Gastrocnemius medialis (tissue), 4 donors: ENCODE results near the gene DAAM1.

Source experiments
- POLR2A ChIP-seq, 2 donors: fragments of 450-650 bp; IDR thresholded peaks; one replicate each; pipeline ENCODE4 v1.6.1; 2017; ENCODE audit warnings: antibody characterized with exemption in 2 of 2, mild to moderate bottlenecking in 2 of 2, moderate library complexity in 2 of 2
- TF ChIP-seq, protein P1 (sequence below), 5 experiments: fragments of 450-650 bp in 3 of 5; fragments of 200-600 bp in 2 of 5; sonication (generic) in 2 of 5; IDR thresholded peaks in 4 of 5; conservative IDR thresholded peaks in 1 of 5; 1 replicate in 4 of 5; 2 replicates in 1 of 5; pipeline ENCODE4 v1.5.1; 2016 to 2019; ENCODE audit warnings: antibody characterized with exemption in 5 of 5, mild to moderate bottlenecking in 3 of 5, moderate library complexity in 3 of 5

- TF ChIP-seq, protein P1, sequence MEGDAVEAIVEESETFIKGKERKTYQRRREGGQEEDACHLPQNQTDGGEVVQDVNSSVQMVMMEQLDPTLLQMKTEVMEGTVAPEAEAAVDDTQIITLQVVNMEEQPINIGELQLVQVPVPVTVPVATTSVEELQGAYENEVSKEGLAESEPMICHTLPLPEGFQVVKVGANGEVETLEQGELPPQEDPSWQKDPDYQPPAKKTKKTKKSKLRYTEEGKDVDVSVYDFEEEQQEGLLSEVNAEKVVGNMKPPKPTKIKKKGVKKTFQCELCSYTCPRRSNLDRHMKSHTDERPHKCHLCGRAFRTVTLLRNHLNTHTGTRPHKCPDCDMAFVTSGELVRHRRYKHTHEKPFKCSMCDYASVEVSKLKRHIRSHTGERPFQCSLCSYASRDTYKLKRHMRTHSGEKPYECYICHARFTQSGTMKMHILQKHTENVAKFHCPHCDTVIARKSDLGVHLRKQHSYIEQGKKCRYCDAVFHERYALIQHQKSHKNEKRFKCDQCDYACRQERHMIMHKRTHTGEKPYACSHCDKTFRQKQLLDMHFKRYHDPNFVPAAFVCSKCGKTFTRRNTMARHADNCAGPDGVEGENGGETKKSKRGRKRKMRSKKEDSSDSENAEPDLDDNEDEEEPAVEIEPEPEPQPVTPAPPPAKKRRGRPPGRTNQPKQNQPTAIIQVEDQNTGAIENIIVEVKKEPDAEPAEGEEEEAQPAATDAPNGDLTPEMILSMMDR (IDR thresholded peaks at IDR 0.05 in 4 of 5, conservative IDR thresholded peaks at IDR 0.05 in 1 of 5) = no peak
- no peak for TF ChIP-seq POLR2A (IDR thresholded peaks at IDR 0.05)
These were observed 145.8 kb downstream of the DAAM1 start for GRCh38 chr14:59334253-59334652.
